ENCODE results near the gene FXN.

The FXN gene

GRCh38 chr9:69145144-69145715 lies 109.7 kb downstream of the FXN start:
- DNase-seq, result no peak

GRCh38 chr9:69147041-69147834 lies 111.7 kb downstream of the FXN start:
- DNase-seq, result no peak

GRCh38 chr9:69149321-69149807 lies 113.8 kb downstream of the FXN start:
- no peak for DNase-seq
